Stomach (tissue), 4 donors: Measurements from ENCODE around the gene TENM4.

Experiments used
- CTCF ChIP-seq, 7 experiments: fragments of 450-650 bp in 4 of 7; fragments of 200-600 bp in 3 of 7; sonication (generic) in 3 of 7; IDR thresholded peaks; one replicate each; pipeline ENCODE4 v1.5.1; 2016 to 2019; ENCODE audit warnings: antibody characterized with exemption in 7 of 7, control low read depth in 2 of 7, mild to moderate bottlenecking in 1 of 7
- POLR2A ChIP-seq, 4 donors: fragments of 450-650 bp; IDR thresholded peaks; one replicate each; pipeline ENCODE4 v1.6.1; 2016; ENCODE audit warnings: antibody characterized with exemption in 4 of 4, control low read depth in 2 of 4, mild to moderate bottlenecking in 1 of 4, moderate library complexity in 1 of 4
- POLR2AphosphoS5 ChIP-seq, 3 donors: sonication (generic); formaldehyde crosslinking; IDR thresholded peaks; one replicate each; pipeline ENCODE4 v1.6.1; 2016; ENCODE audit warnings: antibody characterized with exemption in 3 of 3

- TF ChIP-seq CTCF (IDR thresholded peaks at IDR 0.05): no peak
- no peak for TF ChIP-seq POLR2A (IDR thresholded peaks at IDR 0.05)
- TF ChIP-seq POLR2AphosphoS5 (IDR thresholded peaks at IDR 0.05): no peak
Observed at GRCh38 chr11:78941226-78941851, 499.5 kb downstream of the TENM4 start.
